ENCODE data around the gene LAMA2.

- TF ChIP-seq CTCF (IDR thresholded peaks at IDR 0.05): no peak
- no peak for TF ChIP-seq POLR2A (IDR thresholded peaks at IDR 0.05)
Measured at GRCh38 chr6:129009851-129010250, 126.9 kb downstream of the LAMA2 start.
